HG02610 (cell line): ENCODE measurements around the gene BTBD1.

Experiments used
- ATAC-seq: cut with Tn5 transposase; IDR thresholded peaks from one replicate; pipeline ENCODE4 v1.9.1; 2021; ENCODE audit warnings: mild to moderate bottlenecking, moderate library complexity; ENCODE audit not compliant: unreplicated experiment

The BTBD1 gene

DNA sequence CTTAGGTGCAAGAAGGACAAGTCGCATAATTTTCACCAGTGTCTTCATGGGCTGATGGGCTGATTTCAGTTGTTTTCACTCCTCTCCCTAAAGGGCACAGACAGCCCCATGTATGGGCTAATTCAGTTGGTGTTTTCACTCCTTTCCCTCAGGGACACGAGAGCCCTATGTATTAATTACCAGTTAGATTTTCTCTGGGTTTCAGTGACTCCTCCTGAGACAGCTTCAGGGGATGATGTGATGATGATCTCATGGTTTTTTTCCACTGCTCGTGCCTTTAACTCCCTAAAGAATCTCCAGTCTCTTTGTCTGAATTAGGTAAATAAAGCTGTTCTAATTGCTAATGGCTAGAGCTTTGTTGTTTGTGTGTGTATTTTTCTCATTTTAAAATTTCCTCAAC is 71.1 kb downstream of the BTBD1 start:
- ATAC-seq = no peak

DNA sequence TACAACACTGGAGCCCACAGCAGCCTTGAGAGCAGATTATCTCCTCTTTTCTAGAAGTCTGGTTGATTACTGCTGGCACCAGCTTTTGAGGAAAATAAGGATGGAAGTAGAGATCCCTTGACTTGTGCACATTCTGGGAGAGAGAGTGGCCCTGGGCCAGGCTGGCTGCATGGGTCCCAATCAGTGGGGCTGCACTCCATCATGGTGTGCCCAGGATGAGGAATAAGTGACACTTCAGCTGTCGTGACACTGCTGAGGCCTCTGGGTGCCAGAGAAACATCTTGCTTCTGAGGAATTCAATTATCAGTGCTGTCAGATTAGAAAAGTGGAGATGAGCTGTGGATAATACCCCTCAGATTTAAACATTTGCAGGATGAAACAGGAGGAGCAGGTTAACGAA is 72.0 kb downstream of the BTBD1 start:
- ATAC-seq = no peak

DNA sequence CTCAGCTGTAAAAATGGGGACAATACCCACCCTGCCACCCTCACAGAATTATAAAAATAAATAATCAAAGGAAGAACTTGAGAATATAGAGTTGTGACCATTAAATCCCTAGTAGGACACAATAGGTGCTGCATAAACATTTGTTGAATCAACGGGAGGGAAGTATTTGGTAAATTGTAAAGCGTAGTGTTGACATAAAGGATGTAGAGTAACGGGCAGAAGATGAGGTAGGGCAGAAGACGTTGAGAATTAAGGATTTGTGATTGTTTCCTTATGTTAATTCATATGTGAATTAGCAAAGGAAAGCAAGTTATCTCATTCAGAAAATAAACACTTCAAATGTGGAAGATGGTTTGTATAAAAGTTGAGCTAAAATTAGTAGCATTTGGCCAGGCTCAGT is 73.9 kb downstream of the BTBD1 start:
- no peak for ATAC-seq

DNA sequence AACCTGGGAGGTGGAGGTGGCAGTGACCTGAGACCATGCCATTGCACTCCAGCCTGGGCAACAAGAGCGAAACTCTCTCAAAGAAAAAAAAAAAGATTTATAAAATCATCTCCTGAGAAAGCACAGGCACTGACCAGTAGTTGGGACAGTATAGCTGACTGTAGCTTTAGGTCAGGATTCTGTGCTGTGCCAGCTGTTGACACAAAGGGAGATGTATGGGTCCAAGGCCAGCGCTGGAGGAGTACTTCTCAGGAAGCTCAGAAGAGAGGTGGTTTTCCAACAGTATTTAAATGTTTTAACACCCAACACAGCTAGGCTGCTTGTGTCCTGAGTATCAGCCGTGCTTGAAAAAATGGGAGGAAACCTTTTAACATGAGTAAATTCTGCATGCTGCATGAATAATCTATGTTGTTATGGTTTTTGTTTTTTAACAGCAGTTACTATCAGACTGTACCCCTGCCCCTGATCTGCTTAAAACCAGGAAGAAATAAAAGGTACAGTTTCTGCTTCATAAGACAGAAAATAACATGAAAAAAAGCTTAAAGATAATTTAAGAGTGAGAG is 74.5 kb downstream of the BTBD1 start:
- no peak for ATAC-seq

DNA sequence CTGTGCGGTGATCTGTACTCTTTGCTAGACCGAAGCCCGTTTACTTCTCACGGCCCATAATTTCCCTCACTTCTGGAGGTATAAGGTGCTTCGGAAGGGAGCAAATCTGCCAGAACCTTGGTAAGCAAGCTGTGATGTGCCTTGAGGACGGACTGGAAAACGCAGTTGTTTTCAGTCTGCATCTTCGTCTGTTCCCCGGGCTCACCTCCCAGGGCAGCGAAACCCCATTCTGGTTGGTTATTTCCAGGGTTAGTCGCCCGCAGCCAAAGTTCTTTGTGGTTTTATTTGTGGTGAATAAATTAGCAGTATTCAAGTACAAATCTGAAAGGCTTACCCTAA is 80.6 kb downstream of the BTBD1 start:
- peak; percentile 23 for ATAC-seq

DNA sequence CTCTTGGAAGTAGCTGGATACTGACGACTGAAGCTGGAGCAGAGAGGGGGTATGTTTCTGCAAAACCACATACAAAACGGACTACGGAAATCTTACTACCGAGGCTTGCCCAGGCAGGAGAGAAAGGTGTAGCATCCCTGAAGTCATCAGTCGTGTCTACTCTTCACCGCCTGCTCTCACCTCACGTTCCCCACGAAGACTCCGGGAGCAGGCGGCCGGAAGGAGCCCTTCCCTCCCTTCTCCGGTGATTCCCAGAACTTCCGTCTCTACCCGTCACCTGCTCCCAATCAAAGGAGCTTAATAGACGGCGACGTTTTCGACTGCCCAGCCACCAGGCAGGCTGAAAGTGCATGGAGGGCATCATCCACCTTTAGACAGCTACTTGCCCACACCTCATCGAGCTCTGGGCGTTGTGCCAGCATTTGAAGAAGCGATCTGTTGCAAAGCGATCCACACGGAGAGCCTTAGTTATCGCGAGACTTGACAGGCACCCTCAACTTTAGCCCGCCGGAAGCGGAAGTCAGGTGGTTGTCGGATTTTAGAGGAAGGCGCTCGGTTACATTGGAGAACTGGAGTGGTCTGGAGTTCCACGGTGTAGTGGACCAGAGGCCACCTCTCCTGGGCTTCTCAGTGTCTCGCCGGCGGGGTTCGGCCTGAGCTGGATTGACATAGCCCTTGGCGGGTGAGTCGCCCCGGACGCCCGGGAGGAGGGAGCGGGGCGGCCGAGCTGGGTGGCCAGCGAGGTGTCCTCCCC is 81.2 kb downstream of the BTBD1 start, which contains the start of gene RAMAC:
Gene RAMAC (plus strand): TSS at position 523 of the 754 bp plus-strand sequence. CDS start 2,809 bp downstream, outside the sequence.
- peak; percentile 94 for ATAC-seq

DNA sequence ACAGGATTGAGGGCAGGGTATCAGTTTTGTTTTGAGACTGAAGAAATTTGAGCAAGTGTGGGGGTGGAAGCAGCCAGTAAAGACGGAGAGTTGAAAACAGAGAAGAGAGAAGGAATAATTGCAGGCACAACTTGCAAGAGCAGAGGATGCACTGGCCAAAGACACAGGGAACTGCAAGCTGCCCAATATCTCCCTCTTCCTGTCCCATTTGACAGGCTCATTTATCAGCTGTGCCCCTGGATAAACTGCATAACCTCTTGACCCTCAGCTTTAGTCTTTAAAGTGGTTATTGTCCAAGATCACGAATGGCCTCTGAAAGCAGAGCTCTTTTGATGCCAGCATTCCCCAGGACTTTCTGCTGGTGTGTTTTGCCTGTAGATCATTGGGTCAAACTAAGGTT is 86.1 kb downstream of the BTBD1 start:
- ATAC-seq = no peak

DNA sequence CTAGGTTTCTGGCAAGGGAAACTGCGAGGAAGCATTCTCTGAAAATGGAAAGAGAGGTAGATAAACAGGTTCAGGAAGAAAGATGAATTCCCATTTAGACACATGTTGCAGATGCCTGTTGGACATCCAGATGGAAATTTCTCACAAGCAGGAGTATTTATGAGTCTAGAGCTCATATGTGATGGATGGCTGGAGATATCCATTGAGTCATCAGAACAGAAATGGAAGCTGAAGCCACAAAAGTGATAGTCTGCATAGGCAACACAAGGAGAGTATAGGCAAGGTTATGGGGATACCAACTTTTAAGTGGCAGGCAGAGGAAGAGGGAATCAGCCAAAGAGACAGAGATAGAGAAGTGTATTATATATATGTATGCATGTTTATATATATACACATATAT is 87.3 kb downstream of the BTBD1 start:
- ATAC-seq = no peak

DNA sequence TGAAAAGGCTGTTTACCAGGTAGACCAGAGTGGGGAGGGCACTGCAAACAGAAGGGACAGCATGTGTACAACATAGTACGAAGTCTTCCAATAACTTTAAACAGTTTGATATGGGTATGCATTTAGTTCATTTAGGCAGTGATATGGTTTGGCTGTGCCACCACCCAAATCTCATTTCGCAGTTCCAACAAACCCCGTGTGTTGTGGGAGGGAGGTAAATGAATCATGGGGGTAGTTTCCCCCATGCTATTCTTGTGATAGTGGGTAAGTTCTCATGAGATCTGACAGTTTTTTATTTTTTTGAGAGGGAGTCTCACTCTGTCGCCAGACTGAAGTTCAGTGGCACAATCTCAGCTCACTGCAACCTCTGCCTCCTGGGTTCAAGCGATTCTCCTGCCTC is 88.6 kb downstream of the BTBD1 start:
- no peak for ATAC-seq

DNA sequence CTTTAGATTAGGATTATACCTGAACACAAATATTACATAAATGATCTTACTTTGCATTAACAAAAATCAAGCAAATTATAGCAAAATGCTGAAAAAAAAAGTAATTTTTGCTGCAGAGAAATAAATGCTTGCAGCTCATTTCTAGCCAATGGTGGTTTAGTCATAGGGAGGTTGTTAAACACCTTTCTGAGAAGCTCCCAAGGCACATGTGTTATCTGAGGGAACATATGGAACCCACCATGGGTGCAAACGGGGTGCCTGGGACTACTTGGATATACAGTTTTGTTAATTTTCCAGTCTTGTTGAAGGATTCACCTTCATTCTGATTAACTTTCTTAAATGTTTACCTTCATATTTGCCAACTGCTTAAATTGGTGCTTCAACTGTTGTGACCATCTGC is 90.0 kb downstream of the BTBD1 start:
- no peak for ATAC-seq

DNA sequence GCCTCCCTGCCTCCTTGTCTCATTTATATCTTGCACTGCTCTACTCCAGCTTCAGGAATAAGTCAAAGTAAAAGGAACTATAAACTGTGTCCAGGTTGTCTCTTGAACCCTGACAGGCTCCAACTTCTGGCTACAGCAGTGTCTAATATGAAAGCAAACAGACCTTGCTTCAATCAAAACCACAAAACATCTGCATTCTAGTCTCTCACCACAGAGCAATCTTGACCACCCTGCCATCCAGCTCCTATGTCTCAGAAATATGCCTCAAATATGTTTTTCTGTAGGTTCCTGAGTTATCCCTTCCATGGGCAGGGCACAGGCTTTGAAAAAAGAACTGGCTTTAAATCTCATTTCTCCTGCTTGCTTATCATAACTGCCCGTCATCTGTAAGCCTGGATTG is 94.1 kb downstream of the BTBD1 start:
- no peak for ATAC-seq

DNA sequence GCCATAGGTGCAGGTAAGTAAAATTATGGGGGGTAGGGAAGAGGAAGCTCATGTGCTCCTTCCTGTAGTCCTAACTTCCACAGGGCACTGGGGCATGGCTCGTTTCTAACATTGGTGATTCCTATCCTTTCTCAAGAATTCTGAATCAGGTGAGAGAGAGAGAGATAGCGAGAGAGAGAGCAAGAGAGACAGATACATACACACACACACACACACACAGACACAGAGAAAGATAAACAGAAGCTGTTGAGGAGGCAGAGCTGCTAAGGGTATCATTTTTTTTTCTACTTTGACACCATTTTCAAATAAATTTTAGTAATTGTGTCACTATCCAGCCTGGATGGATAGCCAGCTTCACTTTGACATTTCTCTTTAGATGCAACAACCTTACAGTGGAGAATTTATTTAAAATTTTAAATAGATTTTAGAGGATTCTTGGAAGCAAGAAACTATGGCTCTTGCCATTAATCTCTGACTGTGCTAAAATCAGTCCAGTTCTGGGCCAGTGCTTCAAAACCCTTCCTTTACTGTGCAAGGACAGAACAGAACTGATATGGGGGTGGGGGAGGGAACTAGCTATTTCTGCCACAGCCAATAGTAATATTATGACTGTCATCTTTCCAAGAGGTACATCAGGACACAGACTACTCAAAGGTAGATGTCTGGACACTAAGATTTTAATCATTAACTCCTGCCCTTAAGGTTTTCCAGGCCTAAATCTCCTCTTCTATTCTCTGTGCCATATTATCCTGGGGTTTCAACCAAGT is 95.7 kb downstream of the BTBD1 start:
- ATAC-seq = no peak

DNA sequence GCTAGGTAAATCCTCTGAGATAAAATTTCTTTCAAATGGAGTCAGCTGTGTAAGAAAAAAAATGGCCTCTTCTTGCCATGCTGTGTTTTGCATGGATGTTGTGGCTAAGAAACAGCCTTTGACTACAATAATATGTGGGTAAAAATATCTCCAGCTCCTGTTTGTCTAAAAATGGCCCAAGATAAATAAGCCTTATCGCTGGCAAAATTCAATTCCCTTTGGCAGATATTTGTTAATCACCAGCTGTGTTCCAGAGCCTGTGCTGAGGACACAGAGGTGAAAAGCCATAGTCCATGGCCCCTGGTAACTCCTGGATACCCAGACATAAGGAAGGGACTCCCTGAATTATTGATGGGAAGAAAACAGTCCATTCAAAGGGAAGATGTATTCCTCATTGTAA is 96.4 kb downstream of the BTBD1 start:
- no peak for ATAC-seq

DNA sequence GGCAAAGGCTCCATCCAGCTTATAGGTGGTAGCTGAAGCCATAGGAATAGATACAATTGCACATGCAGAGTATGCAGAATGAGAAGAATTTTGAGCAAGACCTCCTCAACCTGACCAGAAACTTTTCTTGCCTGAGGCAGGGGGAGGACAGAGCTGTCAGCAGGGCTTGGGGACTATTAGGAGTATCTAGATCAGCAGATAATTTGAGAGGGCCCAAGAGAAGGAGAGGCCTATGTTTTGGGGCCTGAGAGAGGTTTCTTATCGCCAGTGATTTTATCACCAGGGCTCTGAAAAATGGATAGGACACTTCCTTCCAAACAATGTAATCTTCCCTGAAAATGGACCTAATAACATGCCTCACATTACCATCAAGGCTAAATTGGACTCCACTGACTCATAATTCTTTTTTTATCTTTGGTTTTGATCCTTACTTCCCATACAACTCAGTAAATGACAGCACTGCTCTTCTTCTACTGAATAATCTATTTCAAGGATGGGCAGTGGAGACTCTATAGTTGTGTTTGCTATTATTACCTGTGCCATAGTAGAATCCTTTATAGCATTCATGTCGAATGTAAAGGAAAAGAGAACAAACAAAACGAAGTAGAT is 96.9 kb downstream of the BTBD1 start:
- ATAC-seq = no peak

DNA sequence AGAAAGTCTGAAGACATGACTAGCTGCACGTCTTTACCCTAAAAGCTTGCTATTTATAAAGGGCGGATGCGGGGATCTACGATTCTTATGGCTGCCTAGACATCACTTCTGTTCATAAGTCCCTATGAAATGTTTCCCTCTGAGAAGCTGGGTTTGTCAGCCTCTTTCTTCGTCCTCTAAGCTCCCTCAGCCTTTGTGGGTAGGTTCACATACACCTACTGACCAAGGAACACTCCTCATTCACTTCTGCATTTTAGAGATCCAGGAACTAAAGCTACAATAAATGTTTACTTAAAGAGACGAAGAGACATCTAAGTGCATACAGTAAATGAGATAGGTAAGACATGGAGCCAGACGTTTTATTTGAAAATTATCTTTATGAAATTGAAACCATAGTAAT is 97.7 kb downstream of the BTBD1 start:
- no peak for ATAC-seq

DNA sequence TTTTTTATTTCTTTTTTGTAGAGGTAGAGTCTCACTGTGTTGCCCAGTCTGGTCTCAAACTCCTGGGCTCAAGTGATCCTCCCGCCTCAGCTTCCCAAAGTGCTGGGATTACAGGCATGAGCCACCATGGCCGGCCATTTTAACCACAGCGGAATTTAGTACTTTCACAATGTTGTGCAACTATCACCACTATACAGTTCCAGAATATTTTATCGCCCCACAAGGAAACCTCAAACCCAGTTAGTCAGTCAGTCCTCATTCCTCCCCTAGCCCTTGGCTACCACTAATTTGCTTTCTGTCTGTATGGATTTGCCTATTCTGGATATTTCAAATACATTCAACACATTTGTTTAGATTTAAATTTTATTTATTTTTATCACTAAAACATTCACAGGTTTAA is 99.0 kb downstream of the BTBD1 start:
- no peak for ATAC-seq

DNA sequence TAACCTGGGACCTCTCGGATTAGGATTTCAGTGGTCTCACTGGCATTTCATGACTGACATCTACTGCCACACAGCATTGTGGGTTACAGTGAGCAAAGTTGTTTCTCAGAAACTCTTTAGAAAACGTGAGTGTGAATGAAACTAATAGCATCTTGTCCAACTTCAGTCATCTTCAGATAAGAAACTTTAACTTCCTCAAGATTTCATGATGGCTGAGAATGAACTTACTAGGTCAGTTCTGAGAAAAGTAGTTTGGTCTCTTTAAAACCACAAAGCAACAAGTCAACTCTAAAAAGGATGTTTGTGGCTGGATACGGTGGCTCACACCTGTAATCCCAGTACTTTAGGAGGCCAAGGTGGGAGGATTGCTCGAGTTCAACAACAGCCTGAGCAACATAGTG is 100.4 kb downstream of the BTBD1 start:
- ATAC-seq = peak; percentile 94
